ENCODE measurements around the gene RBFOX2.

DNA sequence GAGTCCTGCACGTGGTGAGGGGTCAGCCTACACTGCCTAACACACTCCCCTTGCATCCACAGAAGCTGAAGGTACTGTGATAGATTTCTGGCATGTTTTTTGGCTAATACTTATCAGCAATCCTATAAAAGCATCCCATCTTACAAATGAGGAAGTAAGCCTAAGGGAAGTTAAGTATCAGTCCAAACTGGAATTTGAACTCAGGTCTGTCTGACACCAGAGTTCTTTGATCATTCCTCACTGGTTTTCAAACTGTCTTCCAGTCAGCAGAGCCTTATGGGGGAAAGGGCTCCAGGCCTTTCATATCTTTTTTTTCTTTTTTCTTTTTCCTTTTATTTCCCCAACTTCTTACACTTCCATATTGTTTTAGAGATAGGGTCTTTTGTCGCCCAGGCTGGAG, 105.6 kb downstream of the RBFOX2 start:
- TF ChIP-seq POLR2AphosphoS5 (IDR thresholded peaks at IDR 0.05; ENCODE audit: low read depth, low read length): no peak
- TF ChIP-seq, protein P1, sequence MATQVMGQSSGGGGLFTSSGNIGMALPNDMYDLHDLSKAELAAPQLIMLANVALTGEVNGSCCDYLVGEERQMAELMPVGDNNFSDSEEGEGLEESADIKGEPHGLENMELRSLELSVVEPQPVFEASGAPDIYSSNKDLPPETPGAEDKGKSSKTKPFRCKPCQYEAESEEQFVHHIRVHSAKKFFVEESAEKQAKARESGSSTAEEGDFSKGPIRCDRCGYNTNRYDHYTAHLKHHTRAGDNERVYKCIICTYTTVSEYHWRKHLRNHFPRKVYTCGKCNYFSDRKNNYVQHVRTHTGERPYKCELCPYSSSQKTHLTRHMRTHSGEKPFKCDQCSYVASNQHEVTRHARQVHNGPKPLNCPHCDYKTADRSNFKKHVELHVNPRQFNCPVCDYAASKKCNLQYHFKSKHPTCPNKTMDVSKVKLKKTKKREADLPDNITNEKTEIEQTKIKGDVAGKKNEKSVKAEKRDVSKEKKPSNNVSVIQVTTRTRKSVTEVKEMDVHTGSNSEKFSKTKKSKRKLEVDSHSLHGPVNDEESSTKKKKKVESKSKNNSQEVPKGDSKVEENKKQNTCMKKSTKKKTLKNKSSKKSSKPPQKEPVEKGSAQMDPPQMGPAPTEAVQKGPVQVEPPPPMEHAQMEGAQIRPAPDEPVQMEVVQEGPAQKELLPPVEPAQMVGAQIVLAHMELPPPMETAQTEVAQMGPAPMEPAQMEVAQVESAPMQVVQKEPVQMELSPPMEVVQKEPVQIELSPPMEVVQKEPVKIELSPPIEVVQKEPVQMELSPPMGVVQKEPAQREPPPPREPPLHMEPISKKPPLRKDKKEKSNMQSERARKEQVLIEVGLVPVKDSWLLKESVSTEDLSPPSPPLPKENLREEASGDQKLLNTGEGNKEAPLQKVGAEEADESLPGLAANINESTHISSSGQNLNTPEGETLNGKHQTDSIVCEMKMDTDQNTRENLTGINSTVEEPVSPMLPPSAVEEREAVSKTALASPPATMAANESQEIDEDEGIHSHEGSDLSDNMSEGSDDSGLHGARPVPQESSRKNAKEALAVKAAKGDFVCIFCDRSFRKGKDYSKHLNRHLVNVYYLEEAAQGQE (IDR thresholded peaks at IDR 0.05; ENCODE audit: insufficient read depth in 1 of 2, low read depth in 2 of 2, low read length in 2 of 2): no peak
- no peak for TF ChIP-seq SIN3A (IDR thresholded peaks at IDR 0.05; ENCODE audit: borderline replicate concordance, insufficient read depth, low read length)
- no peak for TF ChIP-seq TAF1 (IDR thresholded peaks at IDR 0.05; ENCODE audit: borderline replicate concordance, insufficient read depth, low read length)
